NCI-H2196 (cell line): ENCODE measurements around the gene FAT4.
A peak's percentile ranks its signal among the peaks of the same experiment; 100 is the strongest.

ENCODE experiments used
- DNase-seq: peaks from one replicate; lab custom pipeline; 2025; ENCODE audit not compliant: unreplicated experiment; lab: John Stamatoyannopoulos, UW

The FAT4 gene

GRCh38 chr4:125314676-125315575 lies at the start of gene FAT4:
Gene FAT4, plus strand, starts transcription at chr4:125314955. Its CDS starts 1,457 bp downstream, at chr4:125316412.
- peak; percentile 11 for DNase-seq

GRCh38 chr4:125265846-125266245 lies 48.9 kb upstream of the FAT4 start:
- no peak for DNase-seq

- DNase-seq, result no peak
Observed at GRCh38 chr4:125266901-125267604, 47.7 kb upstream of the FAT4 start.

GRCh38 chr4:125267630-125268029 lies 47.1 kb upstream of the FAT4 start:
- DNase-seq, result no peak

GRCh38 chr4:125268068-125268755 lies 46.5 kb upstream of the FAT4 start:
- DNase-seq, result no peak

GRCh38 chr4:125276811-125277210 lies 37.9 kb upstream of the FAT4 start:
- no peak for DNase-seq

- no peak for DNase-seq
Observed at GRCh38 chr4:125277790-125278189, 37.0 kb upstream of the FAT4 start.

- no peak for DNase-seq
Observed at GRCh38 chr4:125280892-125281403, 33.8 kb upstream of the FAT4 start.

GRCh38 chr4:125283707-125284279 lies 31.0 kb upstream of the FAT4 start:
- no peak for DNase-seq

- DNase-seq, result no peak
Observed at GRCh38 chr4:125297116-125297515, 17.6 kb upstream of the FAT4 start.

- no peak for DNase-seq
Observed at GRCh38 chr4:125303058-125303457, 11.7 kb upstream of the FAT4 start.

GRCh38 chr4:125303821-125304220 lies 10.9 kb upstream of the FAT4 start:
- no peak for DNase-seq

GRCh38 chr4:125306112-125306511 lies 8.6 kb upstream of the FAT4 start:
- no peak for DNase-seq

- DNase-seq, result no peak
Observed at GRCh38 chr4:125306533-125306932, 8.2 kb upstream of the FAT4 start.

GRCh38 chr4:125311503-125311902 lies 3.3 kb upstream of the FAT4 start:
- no peak for DNase-seq

- peak; percentile 57 for DNase-seq
Observed at GRCh38 chr4:125313497-125313896, 1.3 kb upstream of the FAT4 start.

- DNase-seq, result no peak
Observed at GRCh38 chr4:125313989-125314667, 627 bp upstream of the FAT4 start.

GRCh38 chr4:125315576-125316400 lies 1.0 kb downstream of the FAT4 start:
- peak; percentile 2 for DNase-seq

GRCh38 chr4:125316401-125316790 lies 1.6 kb downstream of the FAT4 start:
- no peak for DNase-seq
